Right forelimb (tissue), 1 donor: Measurements from ENCODE around the gene CSMD2.

Experiments used
- DNase-seq: peaks from one replicate; pipeline ENCODE4 v3.0.0-alpha.2; 2018

CSMD2 gene

GRCh38 chr1:33993301-33993700, 171.7 kb downstream of the CSMD2 start:
- no peak for DNase-seq

GRCh38 chr1:33990281-33990680, 174.7 kb downstream of the CSMD2 start:
- DNase-seq, result no peak

GRCh38 chr1:33988161-33988560, 176.9 kb downstream of the CSMD2 start:
- no peak for DNase-seq

GRCh38 chr1:33986390-33987095, 178.5 kb downstream of the CSMD2 start:
- no peak for DNase-seq

GRCh38 chr1:33985656-33986055, 179.4 kb downstream of the CSMD2 start:
- DNase-seq, result no peak

GRCh38 chr1:33984906-33985565, 180.0 kb downstream of the CSMD2 start:
- DNase-seq, result peak; percentile 66

- no peak for DNase-seq
Measured at GRCh38 chr1:33982419-33982818, 182.6 kb downstream of the CSMD2 start.

- DNase-seq, result no peak
Measured at GRCh38 chr1:33979341-33979740, 185.7 kb downstream of the CSMD2 start.

GRCh38 chr1:33975961-33976360, 189.1 kb downstream of the CSMD2 start:
- no peak for DNase-seq

GRCh38 chr1:33973799-33974545, 191.1 kb downstream of the CSMD2 start:
- no peak for DNase-seq

GRCh38 chr1:33972676-33973395, 192.2 kb downstream of the CSMD2 start:
- no peak for DNase-seq

- no peak for DNase-seq
Measured at GRCh38 chr1:33971913-33972312, 193.1 kb downstream of the CSMD2 start.

GRCh38 chr1:33971018-33971710, 193.9 kb downstream of the CSMD2 start:
- DNase-seq, result no peak

GRCh38 chr1:33970148-33970825, 194.7 kb downstream of the CSMD2 start:
- no peak for DNase-seq

- DNase-seq, result no peak
Measured at GRCh38 chr1:33966346-33967141, 198.5 kb downstream of the CSMD2 start.

- no peak for DNase-seq
Measured at GRCh38 chr1:33965086-33965485, 199.9 kb downstream of the CSMD2 start.

GRCh38 chr1:33962061-33962460, 203.0 kb downstream of the CSMD2 start:
- DNase-seq, result no peak

GRCh38 chr1:33960188-33960895, 204.7 kb downstream of the CSMD2 start:
- DNase-seq, result no peak

GRCh38 chr1:33957854-33958253, 207.2 kb downstream of the CSMD2 start:
- DNase-seq, result no peak

GRCh38 chr1:33955096-33955495, 209.9 kb downstream of the CSMD2 start:
- DNase-seq, result no peak
